Effector CD8-positive, alpha-beta T cell (primary cell): ENCODE results near the gene EPHA10.
"Not testable (repeated sequence)": the region's sequence is repeated elsewhere in the genome, so short reads cannot be mapped to it uniquely, and the experiment has no call there.

Experiments used
- DNase-seq: peaks from one replicate; lab custom pipeline; 2025; lab: John Stamatoyannopoulos, UW

EPHA10 gene

GRCh38 chr1:37716321-37716720, 48.6 kb downstream of the EPHA10 start:
- DNase-seq, result no peak

GRCh38 chr1:37714689-37715088, 50.2 kb downstream of the EPHA10 start:
- no peak for DNase-seq

DNA sequence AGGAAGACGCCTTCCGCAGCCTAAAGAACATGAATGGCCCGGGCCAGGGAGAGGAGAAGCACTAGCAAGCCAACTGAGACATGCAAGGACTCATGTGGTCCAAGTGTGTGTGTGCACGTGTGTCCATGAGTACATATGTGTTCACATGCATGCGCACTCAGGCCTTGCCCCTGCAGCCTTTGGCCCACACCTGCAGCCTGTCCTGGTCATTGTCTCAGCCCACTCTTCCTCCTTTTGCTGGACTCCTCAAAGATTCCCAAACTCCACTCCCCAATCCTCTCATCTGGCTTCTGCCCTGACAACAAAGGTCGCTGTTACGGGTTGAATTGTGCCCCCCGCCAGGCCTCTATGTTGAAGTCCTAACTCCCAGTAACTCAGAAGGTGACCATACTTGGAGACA, 50.7 kb downstream of the EPHA10 start:
- no peak for DNase-seq

DNA sequence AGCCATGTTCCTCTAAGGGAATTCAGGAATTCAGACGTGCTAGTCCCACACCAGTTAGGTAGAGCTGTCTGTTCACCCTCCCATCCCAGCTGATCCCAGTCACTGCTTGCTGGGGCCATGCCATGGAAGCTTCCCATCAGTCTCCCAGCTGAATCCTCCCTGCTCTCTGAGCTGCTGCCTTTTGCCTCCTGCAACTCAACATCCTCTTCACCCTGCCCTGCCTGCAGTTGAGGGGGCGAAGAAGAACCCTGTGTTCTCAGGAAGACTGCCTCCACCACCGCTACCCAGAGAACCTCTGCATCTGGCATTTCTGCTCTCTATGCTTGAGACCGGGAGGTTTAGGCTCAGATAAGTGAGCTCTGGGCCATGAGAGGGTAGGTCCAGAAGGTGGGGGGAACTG, 56.4 kb downstream of the EPHA10 start:
- DNase-seq, result no peak

- DNase-seq, result no peak
Observed at GRCh38 chr1:37705399-37705798, 59.5 kb downstream of the EPHA10 start.

DNA sequence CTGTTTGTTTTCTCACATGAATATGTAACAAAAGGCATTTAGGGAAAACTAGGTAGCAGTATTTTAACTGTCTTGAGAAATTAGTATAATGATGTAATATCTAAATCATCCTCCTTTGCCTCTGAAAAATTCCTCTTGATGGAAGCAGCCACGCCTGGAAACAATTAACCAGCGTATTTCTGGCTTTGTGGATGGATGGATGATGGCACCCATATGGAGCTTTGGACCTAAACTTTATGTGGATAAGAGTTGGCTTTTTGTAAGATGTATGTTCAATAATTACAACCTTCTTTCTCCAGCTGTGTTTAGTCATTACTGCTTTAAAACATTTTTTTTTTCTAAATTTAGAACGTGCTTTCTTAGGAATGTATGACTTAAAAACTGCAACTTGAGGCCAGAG, 60.0 kb downstream of the EPHA10 start:
- no peak for DNase-seq

DNA sequence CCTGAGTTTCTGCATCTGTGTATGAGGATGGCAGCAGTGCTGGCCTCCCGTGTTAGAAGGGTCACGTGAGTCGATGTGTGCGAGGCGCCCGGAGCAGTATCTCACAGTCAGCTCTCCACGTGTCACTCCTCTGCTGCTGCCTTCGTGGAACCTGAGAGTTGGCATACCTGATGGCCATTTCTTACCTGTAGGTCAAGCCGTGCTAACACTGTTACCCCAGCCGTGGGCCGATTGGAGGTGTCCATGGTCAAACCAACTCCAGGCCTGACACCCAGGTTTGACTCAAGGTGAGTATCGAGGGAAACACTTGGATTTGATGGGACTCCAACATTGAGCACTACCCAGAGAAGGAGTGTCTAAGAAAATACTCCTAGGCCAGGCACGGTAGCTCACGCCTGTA, 61.9 kb downstream of the EPHA10 start:
- DNase-seq, result no peak

DNA sequence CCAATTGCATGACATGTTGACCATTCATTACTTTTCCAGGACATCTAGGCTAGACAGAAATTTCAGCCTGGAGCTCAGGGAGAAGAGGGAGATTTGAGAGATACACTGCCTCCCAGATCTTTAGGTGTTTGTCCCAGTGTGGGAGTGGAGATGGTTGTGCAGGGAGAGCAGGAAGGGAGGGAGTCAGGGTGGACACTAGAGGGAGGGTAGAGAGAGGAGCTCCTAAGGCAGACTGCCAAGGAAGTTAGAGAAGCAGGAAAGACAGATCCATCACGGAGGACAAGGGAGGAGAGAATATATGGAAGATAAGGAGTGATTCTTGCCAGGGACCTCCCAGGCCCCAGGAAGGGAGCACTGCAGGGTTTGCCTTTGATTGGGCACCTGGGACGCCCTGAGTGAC, 63.9 kb downstream of the EPHA10 start:
- DNase-seq, result no peak

DNA sequence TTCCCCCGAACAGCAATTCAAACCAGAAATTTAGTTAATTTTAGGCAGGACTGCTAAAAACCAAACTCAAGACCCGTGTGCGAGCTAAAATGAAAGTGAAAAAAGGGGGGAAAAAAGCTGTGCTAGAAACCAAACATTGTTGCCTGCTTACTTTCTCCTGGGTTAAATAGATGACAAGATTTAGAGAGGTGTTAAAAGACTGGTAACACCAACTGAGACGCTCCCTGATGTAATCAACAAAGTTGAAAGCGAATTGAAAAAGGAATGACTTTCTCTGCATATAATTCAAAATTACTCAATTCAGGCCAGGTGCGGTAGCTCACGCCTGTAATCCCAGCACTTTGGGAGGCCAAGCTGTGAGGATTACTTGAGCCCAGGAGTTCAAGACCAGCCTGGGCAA, 65.8 kb downstream of the EPHA10 start:
- no peak for DNase-seq

DNA sequence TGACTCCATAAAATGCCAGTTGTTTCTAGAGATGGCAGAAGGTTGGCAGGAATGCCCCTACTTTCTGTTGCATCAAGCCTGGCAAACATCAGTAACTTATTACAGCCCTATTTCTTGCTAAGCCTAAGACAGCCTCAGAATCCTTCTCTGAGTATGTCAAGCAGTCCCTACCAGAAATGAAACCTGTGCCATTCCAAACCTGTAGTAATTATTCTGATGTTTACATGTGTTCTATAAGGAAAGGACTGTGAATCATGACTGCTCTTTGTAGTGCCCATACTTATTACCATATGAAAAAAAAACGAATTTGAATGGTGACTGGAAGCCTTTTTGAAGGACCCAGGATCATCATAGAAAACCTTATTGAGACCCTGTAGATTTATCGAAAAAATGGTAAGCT, 67.2 kb downstream of the EPHA10 start:
- no peak for DNase-seq

GRCh38 chr1:37697090-37697489, 67.8 kb downstream of the EPHA10 start:
- DNase-seq, result no peak

- no peak for DNase-seq
Observed at GRCh38 chr1:37692834-37693175, 72.1 kb downstream of the EPHA10 start.

DNA sequence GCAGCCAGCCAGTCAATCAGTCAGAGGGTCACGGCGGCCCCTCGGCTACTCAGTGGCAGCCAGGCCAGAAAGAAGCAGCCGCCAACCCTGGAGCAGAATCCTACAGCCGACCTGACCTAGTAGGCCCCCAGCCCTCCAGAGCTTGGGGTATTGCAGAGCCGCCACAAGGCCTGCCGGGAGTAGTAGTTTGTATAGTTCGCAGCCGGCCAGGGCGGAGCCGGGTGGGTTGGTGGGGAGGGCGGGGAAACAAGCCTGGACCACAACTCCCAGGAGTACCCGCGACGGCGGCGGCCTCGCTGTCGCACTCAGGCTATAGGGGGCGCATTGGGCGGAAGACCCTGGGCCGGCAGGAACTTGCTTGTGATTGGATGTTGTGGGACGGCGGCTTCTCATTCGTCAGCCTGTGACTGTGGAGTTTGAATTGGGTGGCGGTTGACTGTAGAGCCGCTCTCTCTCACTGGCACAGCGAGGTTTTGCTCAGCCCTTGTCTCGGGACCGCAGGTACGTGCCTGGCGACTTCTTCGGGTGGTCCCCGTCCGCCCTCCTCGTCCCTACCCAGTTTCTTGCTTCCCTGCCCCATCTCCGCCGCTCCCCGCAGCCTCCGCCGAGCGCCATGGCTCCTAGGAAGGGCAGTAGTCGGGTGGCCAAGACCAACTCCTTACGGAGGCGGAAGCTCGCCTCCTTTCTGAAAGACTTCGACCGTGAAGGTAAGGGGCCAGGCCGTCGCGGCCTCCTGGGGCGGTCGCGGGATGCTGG, 72.7 kb downstream of the EPHA10 start, which contains the start of gene CDCA8:
Gene CDCA8, plus strand, starts transcription at position 439 of the 756 bp plus-strand sequence. Its CDS starts 175 bp downstream, at position 614.
- DNase-seq, result peak; percentile 97

GRCh38 chr1:37691497-37692077, 73.3 kb downstream of the EPHA10 start:
- DNase-seq, result no peak

GRCh38 chr1:37688926-37689325, 76.0 kb downstream of the EPHA10 start:
- no peak for DNase-seq

- not testable (repeated sequence) for DNase-seq
Observed at GRCh38 chr1:37687764-37688163, 77.2 kb downstream of the EPHA10 start.

DNA sequence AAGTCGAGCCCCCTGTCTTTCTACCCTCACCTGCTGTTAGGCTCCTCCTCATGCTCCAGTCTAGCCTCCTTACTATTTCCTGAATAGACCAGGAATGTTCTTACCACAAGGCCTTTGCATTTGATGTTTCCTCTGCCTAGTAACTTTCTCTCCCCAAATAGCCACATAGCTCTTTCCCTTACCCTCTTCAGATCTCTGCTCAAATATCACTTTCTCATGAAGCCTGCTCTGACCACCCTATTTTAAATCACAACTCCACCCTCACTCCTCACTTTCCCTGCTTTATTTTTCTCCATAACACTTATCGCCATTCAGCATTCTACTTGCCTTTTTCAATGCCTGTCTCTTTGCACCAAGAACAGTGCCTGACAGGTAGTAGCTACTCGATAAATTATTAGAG, 79.2 kb downstream of the EPHA10 start:
- no peak for DNase-seq

DNA sequence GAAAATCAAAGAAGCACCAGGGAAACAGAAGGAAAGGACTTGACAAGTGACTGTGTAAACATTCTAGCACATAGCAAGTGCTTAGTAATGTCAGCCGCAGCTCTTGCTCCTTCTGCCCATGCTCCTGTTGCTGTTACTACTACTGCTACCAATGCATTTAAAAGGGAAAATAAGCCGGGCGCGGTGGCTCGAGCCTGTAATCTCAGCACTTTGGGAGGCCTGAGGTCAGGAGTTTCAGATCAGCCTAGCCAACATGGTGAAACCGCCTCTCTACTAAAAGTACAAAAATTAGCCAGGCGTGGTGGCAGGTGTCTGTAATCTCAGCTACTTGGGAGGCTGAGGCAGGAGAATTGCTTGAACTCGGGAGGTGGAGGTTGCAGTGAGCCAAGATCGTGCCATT, 80.7 kb downstream of the EPHA10 start:
- DNase-seq, result not testable (repeated sequence)

GRCh38 chr1:37682334-37682987, 82.5 kb downstream of the EPHA10 start:
- peak; percentile 69 for DNase-seq

GRCh38 chr1:37680933-37681332, 84.0 kb downstream of the EPHA10 start:
- no peak for DNase-seq

DNA sequence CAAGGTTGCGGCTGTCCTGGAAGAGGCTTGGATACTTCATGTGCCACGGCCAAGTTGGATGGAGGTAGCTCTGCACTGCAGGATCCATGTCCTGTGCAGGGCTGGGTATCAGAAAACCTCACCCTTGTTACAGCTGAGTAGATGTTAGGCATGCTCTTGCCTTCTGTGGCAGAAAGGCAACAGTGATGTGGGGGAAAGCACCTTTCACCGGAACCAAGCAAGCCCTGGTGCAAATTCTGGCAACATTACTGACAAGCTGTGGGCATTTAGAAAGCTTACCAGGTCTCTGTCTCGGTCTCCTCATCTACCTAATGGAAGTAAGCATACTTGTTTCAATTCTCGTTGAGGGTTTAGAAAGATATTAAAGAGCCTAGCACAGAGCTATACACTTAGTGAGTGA, 87.1 kb downstream of the EPHA10 start:
- no peak for DNase-seq

DNA sequence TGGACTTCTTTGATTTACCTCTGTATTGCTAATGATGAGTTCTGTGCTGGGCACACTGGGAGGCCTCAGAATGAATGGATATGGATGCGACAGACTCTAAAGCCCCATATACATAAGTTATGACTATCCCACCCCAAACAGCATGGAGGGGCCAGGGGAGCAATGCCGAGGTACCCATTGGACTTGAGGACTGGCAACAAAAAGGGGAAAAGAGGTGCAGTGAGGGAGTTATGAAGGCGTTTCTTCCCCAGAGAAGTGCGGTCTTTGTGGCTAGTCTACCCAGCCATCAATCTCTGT, 87.8 kb downstream of the EPHA10 start:
- DNase-seq, result no peak
